ENCODE measurements around the gene ADM. TPM values are rescaled to one million over a fixed set of nuclear protein-coding genes. Genes with fewer than 3 reads are reported as not detected.
A peak's percentile ranks its signal among the peaks of the same experiment; 100 is the strongest.

ADM gene
- total RNA-seq, 4 donors from 2014 or later, result 40.4 to 194 (median 57.7) TPM

DNA sequence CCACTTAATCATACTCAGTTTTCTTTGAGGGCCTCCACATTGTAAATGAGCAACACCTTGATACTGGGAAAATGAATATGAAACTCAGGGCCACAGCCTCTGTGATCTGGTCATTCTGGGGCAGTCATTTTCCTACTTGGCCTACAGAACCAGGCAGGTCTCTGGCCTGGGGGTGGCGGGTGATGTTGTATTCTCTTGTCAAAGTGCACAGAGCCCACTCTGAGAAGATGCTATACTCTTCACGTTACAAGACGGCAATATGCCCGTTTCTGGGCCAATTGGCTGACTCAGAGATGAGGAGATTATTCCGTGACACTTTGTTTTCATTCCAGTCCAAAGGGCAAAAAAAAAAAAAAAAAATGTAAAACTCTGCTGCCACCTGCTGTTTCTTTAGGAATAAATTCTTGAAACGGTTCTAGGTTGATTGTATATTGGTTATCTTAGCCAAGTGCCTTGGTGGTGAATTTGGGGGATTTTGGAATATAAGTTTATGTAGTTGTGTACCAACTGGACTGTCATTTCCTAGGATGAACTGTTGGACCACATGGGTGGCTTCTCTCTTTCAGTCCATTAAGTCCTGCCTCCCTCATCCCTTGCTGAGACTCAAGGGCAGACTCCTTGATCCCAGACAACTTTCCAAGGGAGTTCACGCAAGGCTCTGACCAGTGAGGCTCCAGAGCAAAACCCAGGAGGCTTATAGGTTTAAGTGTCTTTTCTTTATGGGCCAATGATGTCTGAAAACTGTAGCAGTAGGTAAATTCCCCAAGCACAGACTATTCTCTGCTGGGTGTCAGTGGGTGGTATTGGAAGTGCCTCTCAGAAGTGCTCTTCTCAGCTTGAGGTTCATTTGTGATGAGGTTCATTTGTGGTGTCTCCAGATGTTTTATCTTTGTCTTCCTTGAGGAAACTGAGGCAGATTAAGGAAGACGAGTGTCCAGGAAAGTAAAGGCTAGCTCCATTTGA, 18.2 kb downstream of the ADM start:
- in situ Hi-C loops (cut with MboI; ENCODE audit: low sequenced_read_pairs in 4 of 4), result loop anchor here (5.0 to 25.0 kb wide), 9 partner anchors 111 to 561 kb away; no protein-coding TSS in a partner anchor

GRCh38 chr11:10323793-10324170, 18.9 kb downstream of the ADM start:
- Histone ChIP-seq H3K4me1 (peaks cover 23 to 36% of the 10 kb centered on the region in 2 donors), H3K9me3 (no peaks in the 10 kb centered on the region), H3K4me3 (no peak overlapping the region), H3K36me3 (no peaks in the 10 kb centered on the region), H3K27me3 (no peaks in the 10 kb centered on the region), H3K27ac (peak overlapping the region in 1 of 4 donors; percentile 69)
- in situ Hi-C loops (cut with MboI; ENCODE audit: low sequenced_read_pairs in 4 of 4), result loop anchor here (5.0 to 25.0 kb wide), 9 partner anchors 111 to 561 kb away; no protein-coding TSS in a partner anchor
- DNase-seq (no peak), ATAC-seq (no peak)
- intact Hi-C loops (cut with DNase I; ENCODE audit: low total_unique reads), result loop anchor here (1.0 to 5.0 kb wide), 5 partner anchors 43 to 565 kb away; no protein-coding TSS in a partner anchor
- TF ChIP-seq POLR2A (IDR thresholded peaks at IDR 0.05), result no peak
- TF ChIP-seq, protein P1, sequence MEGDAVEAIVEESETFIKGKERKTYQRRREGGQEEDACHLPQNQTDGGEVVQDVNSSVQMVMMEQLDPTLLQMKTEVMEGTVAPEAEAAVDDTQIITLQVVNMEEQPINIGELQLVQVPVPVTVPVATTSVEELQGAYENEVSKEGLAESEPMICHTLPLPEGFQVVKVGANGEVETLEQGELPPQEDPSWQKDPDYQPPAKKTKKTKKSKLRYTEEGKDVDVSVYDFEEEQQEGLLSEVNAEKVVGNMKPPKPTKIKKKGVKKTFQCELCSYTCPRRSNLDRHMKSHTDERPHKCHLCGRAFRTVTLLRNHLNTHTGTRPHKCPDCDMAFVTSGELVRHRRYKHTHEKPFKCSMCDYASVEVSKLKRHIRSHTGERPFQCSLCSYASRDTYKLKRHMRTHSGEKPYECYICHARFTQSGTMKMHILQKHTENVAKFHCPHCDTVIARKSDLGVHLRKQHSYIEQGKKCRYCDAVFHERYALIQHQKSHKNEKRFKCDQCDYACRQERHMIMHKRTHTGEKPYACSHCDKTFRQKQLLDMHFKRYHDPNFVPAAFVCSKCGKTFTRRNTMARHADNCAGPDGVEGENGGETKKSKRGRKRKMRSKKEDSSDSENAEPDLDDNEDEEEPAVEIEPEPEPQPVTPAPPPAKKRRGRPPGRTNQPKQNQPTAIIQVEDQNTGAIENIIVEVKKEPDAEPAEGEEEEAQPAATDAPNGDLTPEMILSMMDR (IDR thresholded peaks at IDR 0.05 in 4 of 5, conservative IDR thresholded peaks at IDR 0.05 in 1 of 5), result no peak

More for the DNA sequence above, 18.2 kb downstream of the ADM start:
- H3K9me3 ChIP-seq, result no peaks in the 10 kb centered on the region
- DNase-seq (peak; percentile 37 to 49), ATAC-seq (peak; percentile 74 to 80)
- intact Hi-C loops (cut with DNase I; ENCODE audit: low total_unique reads), result loop anchor here (1.0 to 5.0 kb wide), 4 partner anchors 116 to 565 kb away; no protein-coding TSS in a partner anchor
- no peak overlapping the region for H3K4me3 ChIP-seq
- H3K4me1 ChIP-seq, result peaks cover 22 to 36% of the 10 kb centered on the region in 2 donors
- TF ChIP-seq, protein P1 (IDR thresholded peaks at IDR 0.05 in 4 of 5, conservative IDR thresholded peaks at IDR 0.05 in 1 of 5), result peak; percentile 54 to 64 (median 63)
- TF ChIP-seq POLR2A (IDR thresholded peaks at IDR 0.05), result no peak
- H3K27me3 ChIP-seq, result no peaks in the 10 kb centered on the region
- H3K36me3 ChIP-seq, result no peaks in the 10 kb centered on the region
- peak overlapping the region; percentile 56 to 75 (median 68) for H3K27ac ChIP-seq

DNA sequence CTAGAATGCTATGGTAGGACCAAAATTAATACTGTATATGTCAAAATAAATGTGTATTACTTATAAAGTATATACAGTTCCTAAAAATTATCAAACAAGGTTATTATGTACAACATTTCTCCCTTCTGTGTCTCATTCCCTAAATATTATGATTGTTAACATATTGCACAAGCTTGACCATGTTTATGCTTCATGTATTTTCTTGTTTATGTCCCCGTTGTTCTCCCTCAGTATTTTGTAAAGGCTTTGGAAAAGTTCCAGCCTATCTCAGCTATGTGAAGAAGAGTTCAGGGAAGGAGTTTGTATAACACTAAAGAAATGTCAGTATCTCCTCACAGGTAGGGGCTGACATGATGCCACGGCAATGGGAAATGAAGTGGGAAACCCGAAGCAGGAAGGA, 19.6 kb downstream of the ADM start:
- ATAC-seq (no peak), DNase-seq (no peak)
- intact Hi-C loops (cut with DNase I; ENCODE audit: low total_unique reads) (loop anchor here (2.0 to 5.0 kb wide), 3 partner anchors 42 to 332 kb away; no protein-coding TSS in a partner anchor), in situ Hi-C loops (cut with MboI; ENCODE audit: low sequenced_read_pairs in 4 of 4) (loop anchor here (5.0 to 25.0 kb wide), 9 partner anchors 112 to 562 kb away; no protein-coding TSS in a partner anchor)
- no peak overlapping the region for H3K27ac ChIP-seq
- no peaks in the 10 kb centered on the region for H3K27me3 ChIP-seq
- H3K4me1 ChIP-seq, result peaks cover 27 to 37% of the 10 kb centered on the region in 2 donors
- no peaks in the 10 kb centered on the region for H3K9me3 ChIP-seq
- no peak for TF ChIP-seq POLR2A (IDR thresholded peaks at IDR 0.05)
- TF ChIP-seq, protein P1 (IDR thresholded peaks at IDR 0.05 in 4 of 5, conservative IDR thresholded peaks at IDR 0.05 in 1 of 5), result no peak
- no peak overlapping the region for H3K4me3 ChIP-seq
- no peaks in the 10 kb centered on the region for H3K36me3 ChIP-seq

- no peaks in the 10 kb centered on the region for H3K36me3 ChIP-seq
- no peaks in the 10 kb centered on the region for H3K9me3 ChIP-seq
- ATAC-seq, result no peak
- no peak overlapping the region for H3K4me3 ChIP-seq
- peak overlapping the region in 3 of 4 donors; percentile 27 to 55 (median 46) for H3K27ac ChIP-seq
- intact Hi-C loops (cut with DNase I; ENCODE audit: low total_unique reads), result loop anchor here (2.0 kb wide), 1 partner anchor 41 kb away; no protein-coding TSS in a partner anchor
- no peak for DNase-seq
- peaks cover 27 to 37% of the 10 kb centered on the region in 2 donors for H3K4me1 ChIP-seq
- no peak for TF ChIP-seq POLR2A (IDR thresholded peaks at IDR 0.05)
- TF ChIP-seq, protein P1 (IDR thresholded peaks at IDR 0.05 in 4 of 5, conservative IDR thresholded peaks at IDR 0.05 in 1 of 5), result no peak
- H3K27me3 ChIP-seq, result no peaks in the 10 kb centered on the region
- in situ Hi-C loops (cut with MboI; ENCODE audit: low sequenced_read_pairs in 4 of 4), result loop anchor here in 3 of 4 donors (10.0 kb wide), 3 partner anchors 121 to 561 kb away; no protein-coding TSS in a partner anchor
Measured at GRCh38 chr11:10325277-10326011, 20.6 kb downstream of the ADM start.
